ENCODE measurements around the gene MBD2.
"Not testable (repeated sequence)": the region's sequence is repeated elsewhere in the genome, so short reads cannot be mapped to it uniquely, and the experiment has no call there.

MBD2 gene, protein sequence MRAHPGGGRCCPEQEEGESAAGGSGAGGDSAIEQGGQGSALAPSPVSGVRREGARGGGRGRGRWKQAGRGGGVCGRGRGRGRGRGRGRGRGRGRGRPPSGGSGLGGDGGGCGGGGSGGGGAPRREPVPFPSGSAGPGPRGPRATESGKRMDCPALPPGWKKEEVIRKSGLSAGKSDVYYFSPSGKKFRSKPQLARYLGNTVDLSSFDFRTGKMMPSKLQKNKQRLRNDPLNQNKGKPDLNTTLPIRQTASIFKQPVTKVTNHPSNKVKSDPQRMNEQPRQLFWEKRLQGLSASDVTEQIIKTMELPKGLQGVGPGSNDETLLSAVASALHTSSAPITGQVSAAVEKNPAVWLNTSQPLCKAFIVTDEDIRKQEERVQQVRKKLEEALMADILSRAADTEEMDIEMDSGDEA

DNA sequence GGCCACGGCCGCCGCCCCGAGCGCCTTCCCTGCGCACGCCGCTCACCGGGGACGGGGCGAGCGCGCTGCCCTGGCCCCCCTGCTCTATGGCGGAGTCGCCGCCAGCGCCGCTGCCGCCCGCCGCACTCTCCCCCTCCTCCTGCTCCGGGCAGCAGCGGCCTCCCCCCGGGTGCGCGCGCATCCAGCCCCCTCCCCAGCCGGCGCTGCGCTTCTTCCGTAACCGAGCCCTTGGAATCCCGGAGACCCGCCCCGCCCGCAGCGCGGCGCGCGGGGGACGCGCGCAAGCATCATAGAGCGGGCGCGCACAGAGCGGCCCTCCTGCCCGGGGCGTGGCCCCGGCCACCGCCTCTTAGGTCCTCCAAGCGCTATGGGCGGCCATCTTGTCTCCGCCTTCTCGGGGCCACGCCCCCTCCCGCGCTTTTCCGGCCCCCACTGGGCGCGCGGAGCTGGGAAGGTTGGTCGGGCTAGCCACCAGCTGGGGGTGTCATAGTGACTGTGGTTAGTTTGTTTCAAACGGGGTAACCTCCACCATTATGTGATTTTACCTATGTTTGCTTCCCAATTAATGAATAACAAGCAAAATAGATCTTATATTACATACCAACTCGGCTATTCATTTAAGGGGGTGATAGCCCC lies at the start of gene MBD2:
TSS of gene MBD2 (minus strand) at position 291 of the 636 bp plus-strand sequence. CDS start at position 181, 110 bp downstream.
- DNase-seq: peak; percentile 72 to 88

DNA sequence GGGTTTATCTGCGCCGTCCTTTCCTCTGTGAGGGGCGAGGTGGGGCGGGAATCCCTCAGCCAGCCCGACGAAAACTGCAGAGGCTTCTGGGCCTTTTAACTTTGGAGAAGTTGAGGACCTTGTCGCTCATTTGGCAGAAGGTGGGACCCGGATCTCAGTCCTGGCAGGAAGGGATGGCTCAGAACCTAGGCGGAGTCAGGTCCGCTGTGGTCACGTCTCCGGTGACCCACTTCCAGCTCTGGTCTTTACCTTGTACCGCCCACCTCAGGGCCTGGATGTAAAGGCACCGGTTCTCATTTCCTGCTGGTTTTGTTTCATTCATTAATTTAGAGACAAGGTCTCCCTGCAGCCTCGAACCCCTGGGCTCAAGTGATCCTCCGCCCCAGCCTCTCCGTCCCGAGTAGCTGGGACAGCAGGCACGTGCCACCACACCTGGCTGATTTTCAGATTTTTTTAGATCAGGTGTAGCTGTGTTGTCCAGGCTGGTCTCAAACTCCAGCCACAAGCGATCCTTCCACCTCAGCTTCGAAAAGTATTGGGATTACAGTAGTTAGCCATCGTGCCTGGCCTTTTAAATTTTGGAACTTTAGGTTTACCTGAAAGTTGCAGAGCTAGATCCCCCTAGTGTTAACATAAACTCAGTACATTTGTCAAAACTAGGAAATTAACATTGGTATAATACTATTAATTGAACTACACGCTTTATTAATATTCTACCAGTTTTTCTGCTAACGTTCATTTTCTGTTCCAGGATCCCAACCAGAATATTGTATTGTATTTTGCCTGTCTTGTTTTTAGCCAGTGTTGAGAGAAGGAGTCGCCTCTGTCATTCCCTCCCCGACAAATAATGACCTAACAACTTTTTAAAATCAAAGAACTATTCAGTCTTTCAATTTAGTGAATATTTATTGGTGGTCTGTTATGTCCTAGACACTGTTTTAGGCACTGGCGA lies 45.7 kb upstream of the MBD2 start:
- peak in 1 of 2 donors; percentile 45 for DNase-seq

DNA sequence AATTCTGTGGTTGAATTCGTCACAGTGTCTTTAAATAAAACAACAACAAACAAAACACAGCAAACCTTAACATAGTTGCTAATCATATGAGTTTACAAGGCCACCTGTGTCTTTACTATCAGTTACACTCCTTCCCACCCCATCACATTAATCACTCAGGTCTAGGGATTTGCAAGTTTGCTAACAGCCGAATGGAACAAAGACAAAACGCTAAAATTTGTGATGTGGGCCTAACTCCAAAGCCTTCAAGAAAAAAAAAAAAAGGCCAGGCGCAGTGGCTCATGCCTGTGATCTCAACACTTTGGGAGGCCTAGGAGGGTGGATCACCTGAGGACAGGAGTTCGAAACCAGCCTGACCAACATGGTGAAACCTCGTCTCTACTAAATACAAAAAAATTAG lies 44.3 kb upstream of the MBD2 start:
- no peak for DNase-seq

DNA sequence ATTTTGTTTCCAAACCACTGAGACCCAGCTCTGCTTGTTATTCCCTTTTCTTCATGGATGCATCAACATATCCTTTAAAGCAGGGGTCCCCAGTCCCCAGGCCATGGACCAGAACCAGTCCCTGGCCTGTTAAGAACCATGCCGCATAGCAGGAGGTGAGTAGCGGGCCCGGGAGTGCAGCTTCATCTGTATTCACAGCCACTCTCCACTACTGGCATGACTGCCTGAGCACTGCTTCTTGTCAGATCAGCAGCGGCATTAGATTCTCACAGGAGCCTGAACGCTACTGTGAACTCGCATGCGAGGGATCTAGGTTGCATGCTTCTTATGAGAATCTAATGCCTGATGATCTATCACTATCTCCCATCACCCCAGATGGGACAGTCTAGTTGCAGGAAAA lies 43.2 kb upstream of the MBD2 start:
- DNase-seq: no peak

DNA sequence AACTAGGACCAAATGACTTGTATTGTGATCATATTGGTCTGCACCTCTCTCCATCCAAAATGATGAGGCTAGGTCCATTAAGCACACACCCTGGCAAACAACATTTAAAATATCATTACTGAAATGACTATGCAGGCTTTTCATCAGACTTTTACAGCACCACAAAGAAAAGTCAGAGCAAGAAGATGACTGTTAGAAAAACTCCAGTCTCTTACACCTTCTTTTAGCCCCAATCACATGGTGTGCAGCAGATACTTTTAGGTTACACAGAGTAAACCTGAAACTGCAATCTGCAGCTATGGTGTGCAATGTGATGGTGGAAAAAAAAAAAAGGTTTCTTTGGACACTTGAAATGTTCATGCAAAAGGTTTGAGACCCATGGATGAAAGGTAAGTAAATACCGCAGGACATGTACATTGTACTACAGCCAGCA lies 39.5 kb upstream of the MBD2 start:
- DNase-seq: no peak

DNA sequence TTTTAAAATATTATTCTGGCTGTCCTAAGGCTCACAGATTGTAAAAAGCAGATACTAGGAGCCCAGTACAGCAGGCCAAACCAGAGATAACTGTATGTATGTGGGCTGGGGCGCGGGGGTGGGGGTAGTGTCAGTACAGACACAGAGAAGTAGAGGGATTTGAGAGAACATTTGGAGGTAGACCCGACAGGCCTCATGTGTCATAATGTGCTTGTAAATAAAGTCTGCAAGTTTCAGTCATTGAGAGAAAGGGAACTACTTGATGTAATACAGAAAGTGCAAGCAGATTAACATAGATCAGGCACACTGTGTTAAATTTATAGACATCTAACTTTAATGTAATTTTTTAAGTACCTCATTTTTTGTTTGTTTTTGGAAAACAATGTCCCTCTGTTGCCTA lies 37.4 kb upstream of the MBD2 start:
- DNase-seq: no peak

DNA sequence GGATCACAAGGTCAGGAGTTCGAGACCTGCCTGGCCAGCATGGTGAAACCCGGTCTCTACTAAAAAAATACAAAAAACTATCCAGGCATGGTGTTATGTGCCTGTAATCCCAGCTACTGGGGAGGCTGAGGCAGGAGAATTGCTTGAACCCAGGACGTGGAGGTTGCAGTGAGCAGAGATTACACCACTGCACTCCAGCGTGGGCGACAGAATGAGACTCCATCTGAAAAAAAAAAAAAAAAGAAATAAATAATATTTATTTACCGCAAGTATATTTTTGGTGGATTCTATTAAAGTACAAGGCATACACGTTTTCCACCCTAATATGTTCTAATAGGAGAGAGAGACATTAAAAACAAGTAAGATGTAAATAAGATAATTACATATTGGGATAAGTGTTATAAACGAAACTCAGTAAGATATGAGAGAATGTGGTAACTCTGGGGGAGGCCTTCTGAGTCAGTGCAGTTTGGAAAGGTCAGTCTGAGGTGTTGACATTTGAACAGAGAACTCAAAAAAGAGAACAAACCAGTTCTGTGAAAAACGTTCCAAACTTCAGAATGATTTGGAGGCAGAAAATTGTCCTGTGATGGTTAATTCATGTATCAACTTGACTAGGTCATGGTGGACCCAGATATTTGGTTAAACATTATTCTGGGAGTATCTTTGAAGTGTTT lies 36.1 kb upstream of the MBD2 start:
- DNase-seq: no peak

DNA sequence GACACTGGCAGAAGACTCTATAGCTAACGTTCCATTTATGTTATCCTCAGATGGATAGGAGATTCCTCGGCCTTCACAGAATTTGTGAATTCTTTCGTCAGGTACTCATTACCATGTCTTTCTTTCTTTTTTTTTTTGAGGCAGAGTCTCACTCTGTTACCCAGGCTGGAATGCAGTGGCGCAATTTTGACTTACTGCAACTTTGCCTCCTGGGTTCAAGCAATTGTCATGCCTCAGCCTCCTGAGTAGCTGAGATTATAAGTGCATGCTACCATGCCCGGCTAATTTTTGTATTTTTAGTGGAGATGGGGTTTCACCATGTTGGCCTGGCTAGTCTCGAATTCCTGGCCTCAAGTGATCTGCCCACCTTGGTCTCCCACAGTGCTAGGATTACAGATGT lies 33.3 kb upstream of the MBD2 start:
- DNase-seq: not testable (repeated sequence)

DNA sequence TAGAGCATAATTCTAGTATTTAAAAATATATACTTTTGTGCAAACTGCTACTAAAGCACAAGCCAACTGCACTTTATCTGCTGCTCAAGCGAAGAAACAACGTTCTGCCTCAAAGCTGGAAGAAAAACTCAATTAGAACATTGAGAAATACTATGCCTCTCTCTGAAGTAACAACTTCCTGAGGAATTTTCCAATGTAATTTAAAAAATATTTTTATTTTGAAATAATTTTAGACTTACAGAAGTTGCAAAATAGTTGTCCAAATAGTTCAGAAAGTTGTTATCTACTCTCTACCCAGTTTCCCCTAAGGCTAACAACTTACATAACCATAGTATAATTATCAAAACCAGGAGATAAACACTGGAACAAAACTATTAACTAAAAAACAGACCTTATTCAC lies 32.5 kb upstream of the MBD2 start:
- no peak for DNase-seq

DNA sequence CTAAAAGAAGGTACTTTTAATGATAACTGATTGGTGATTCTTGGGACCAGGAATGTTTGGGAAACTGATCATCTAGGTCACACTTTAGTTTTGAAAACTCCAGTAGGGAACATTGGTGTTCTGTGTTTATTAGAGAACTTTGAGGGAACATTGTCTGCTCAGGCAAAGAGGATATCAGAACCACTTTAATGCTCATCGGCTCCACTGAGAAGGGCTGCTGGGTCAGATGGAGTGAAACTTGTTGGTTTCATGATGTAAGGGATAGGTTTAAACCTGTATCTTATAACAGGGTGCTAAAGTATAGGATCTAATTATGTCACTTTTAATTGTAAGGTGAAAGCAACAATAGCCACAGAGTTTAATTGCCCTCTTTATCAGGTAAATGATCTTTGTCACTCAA lies 30.7 kb upstream of the MBD2 start:
- DNase-seq: no peak

DNA sequence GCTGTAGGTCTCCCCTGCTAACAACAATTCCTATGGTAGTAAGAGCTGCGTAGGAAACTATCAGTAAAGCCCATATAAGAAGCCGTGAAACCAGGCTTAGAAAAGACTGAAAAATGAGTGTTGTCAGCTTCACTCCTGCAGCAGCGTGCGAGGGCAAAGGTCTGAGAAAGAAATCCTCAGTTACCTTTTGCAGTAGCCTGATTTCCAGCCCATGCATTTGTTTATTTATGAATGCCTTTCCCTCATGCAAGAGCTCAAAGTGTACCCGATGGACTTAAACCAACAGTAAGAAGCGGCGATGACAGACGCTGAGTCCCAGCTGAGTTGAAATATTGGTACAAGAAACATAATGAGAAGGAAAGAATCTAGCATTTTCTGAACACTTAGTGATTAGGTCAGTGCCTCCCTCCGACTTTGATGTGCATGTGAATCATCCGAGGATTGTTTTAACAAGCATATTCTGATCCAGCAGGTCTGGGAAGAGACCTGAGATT lies 29.8 kb upstream of the MBD2 start:
- no peak for DNase-seq

DNA sequence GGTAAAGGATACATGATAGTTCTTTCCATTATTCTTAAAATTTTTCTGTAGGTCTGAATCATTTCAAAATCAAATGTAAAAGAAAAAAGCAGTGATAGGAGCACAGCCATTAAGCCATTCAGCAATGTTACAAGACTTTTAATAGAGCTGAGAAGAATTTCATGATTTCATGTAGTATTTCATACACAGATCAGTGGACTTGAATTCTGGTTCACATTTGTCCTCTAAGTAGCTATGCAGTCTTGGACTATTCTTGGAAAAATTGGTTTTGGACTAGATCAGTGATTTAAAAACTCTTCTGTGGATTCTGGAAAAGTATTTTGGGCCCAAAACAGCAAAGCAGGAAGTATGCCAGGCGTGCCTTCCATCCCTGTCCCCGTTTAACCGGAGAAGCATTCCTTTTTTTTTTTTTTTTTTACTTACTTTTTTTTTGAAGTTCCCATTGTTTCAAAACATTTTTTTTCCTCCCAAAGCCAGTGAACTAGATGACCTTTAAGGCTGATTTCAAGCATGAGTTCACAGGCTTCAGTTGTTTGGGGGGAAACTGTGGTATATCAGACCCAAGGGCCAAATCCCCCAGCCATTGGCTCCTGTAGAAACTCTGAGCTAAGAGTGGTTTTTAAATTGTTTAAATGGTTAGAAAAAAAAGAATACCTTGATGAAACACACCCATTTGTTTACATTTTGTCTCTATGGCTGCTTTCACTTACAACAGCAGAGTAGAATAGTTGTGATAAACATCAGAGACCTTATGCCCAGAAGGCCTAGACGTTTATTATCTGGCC lies 27.3 kb upstream of the MBD2 start:
- no peak for DNase-seq

DNA sequence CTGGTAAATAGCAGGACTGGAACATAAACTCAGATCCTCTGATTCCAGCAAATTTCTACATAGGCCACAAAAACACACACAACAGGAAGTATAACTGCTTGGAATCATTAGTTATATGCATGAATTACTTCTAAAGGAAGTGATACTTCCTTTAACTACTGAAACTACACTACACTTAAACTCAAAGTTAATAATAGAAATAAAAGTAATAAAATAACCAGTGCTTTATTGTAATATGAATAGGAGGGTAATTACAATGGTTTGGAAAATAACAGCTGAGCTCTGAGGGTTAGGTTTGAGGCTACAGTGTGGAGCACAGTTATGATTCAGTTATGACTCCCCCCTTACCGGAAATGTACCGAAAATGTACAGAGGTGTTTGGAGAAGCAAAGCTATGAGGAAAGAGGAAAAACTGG lies 26.4 kb upstream of the MBD2 start:
- no peak for DNase-seq

DNA sequence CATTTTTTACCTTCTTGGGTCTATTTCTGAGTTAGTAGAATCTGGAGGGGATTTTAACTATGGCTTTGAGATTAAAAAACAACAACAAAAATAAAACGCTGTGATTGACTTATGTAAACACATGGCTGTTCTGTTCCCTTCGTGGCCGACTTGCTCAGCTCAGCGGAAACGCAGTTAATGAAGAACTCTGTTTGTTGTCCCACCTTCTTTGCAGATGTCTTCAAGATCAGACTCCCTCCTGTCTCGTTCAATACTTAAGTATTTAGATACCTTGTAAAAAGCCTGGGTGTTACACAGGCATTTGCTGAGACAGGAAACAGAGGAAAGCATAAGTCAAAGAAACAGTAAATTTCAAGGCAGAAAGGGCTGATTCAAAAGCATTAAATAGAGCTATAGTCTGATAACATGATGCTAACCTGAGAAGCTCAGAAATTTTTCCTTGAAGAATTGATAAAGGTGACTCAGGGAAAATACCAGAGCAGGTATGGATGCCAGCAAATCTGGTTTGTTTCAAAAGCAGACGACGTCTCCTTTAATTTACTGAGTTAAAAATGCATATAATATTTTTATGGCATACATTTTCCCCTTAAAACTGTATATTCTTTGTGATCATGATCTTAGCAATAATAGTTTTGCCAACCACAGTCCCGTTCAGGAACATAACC lies 23.2 kb upstream of the MBD2 start:
- no peak for DNase-seq

DNA sequence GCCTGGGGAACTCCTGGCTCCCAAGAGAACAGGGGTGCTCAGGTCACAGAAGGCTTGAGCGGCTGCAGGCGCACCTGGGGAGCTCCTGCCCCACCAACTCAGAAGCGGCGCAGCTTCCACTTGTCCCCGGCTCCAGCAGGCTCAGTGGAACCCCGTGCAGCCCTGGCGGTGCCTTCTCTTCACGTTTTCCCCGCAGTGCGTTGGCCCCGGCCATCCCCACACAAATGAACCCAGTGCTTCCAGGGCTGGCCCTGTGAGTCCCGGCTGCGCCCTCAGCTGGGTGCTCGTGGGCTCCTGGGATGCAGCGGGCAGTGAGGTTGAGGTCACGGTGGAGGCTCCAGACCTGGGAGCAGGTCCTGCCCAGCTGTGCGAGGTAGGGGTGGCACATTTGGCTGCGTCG lies 17.9 kb upstream of the MBD2 start:
- DNase-seq: no peak

DNA sequence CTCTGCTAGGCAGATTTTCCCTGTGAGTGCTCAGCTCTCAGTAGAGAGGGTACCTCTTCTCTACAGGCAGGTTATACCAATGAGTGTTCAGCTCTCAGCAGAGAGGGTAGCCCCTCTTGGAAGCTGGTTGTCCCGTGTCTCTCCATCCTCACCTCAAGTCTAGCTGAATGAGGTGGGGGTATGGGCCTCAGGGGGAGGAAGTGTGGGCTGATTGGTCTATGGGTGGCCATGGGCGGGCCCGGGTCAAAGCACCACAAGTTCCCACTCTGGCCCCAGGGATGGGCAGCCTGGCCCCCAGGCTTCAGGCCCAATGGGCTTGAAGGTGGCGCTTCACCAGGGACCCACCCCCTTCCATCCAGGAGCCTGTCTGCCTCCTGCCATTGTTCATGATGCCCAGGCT lies 17.0 kb upstream of the MBD2 start:
- no peak for DNase-seq

DNA sequence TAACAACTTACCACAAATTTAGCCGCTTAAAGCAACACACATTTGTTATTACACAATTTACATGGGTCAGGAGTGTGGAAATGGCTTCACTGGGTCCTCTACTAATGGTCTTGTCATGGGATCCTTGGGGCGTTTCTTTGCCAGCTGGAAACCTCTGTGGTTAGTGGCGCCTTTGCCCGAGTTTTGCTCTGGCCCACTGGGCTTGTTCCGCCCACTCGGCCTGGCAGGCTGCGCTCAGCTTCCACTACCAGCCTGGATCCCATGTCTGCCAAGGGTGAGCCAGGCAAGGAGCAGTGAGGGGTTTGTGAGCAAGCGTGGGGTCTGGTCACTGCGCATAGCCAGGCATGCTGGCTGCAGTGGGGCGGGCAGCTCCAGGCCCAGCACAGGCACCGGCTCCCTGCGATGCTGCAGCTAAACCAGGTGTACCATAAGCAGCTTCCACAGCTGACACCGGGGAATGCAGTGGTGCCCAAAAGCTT lies 16.2 kb upstream of the MBD2 start:
- DNase-seq: no peak

DNA sequence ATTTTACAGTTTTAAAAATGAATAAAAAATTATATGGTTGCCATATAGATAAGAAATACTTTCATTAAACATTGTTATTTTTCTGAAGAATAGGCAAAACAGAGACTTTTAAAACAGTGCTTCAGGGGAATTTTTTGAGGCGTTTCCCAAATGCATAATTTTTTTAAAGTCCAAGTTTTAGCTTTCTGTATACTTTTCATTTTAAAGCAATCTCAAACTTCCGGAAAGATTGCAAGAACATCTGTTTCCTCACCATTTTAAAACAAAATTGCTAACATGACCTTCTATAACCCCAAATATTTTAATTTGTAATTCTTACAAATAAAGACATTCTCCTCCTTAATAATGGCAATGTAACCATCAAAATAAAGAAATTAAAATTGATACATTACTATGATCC lies 15.1 kb upstream of the MBD2 start:
- DNase-seq: peak in 1 of 2 donors; percentile 4

DNA sequence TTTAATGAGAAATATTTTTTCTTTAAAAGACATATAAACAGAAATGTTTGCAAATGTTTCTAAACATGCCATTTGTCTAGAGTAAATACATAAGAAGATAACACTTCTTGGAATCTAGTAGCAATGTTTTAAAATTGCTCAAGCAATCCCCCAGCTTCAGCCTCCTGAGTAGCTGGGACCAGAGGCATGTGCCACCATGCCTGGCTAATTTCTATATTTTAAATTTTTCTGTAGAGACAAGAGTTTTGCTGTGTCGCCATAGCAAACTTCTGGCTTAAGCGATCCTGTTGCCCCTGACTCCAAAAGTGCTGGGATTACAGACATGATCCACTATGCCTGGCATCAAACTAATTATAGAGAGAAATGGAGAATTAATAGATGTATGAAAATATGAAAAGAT lies 14.6 kb upstream of the MBD2 start:
- no peak for DNase-seq

DNA sequence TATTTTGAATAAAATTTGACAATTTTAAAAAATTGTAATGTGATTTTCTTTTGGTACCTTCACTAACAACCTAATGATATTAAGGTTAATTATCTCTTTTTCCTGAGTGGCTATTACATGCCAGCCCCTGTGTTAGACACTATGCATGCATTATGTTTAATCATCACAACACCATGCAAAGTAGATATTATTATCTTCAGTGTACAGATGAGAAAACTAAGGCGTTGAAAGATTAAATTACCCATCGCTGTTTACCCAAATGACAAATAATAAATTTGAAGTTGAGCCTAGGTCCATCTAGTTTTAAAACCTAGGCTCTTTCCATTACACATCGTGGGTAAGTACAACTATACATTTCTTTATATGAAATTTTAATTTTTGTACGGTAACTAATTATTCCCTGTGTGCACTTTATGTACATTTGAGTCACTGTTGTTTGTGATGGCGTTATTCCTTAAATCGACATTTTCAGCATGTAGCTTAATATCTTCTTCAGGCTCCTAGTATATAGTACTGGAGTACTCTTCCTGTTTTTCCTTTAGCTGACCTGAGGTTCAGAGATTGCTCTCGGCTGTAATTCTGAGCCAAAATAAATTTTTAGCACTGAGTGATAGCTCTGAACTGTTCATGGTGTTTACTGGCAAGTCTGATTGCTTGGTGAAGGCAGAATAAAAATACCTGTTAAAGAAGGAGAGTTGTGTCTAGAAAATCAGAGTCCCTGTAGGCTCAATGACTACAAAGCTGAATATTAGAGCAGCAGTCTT lies 13.9 kb upstream of the MBD2 start:
- DNase-seq: no peak
